Adrenal gland (tissue), 5 donors: ENCODE results near the gene NBAS.

Experiments used
- CTCF ChIP-seq, 6 experiments: fragments of 450-650 bp in 4 of 6; fragments of 200-600 bp in 2 of 6; sonication (generic) in 1 of 6; IDR thresholded peaks; 1 replicate in 5 of 6; 2 replicates in 1 of 6; pipeline versions ENCODE4 v1.5.1 to v1.8.0; 2016 to 2021; ENCODE audit warnings: antibody characterized with exemption in 6 of 6, mild to moderate bottlenecking in 2 of 6, moderate library complexity in 1 of 6
- POLR2A ChIP-seq, 2 donors: fragments of 450-650 bp; IDR thresholded peaks; one replicate each; pipeline ENCODE4 v1.6.1; 2017; ENCODE audit warnings: antibody characterized with exemption in 2 of 2, mild to moderate bottlenecking in 2 of 2, moderate library complexity in 1 of 2
- donor health status: DM: no; HTN: no; CAD: no.

DNA sequence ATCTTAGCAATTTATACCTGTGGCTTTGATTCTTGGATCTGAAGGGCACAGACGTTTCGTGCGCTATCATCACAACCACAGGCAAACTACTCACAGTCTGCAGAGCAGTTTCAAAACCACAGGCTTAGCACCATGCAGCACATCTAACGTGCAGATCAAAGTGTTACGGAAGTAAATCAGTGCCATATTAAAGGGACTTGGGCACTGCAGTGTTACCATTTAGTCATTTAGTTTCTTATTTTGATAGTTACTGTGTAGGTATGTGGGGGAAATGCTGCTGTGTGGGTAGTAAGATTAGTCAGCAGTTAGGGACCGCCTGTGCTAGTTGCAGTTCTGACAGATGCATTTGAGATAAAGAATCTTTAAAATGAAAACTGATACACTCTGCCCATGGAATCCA, 384.0 kb downstream of the NBAS start:
- TF ChIP-seq CTCF (IDR thresholded peaks at IDR 0.05) (no peak), POLR2A (IDR thresholded peaks at IDR 0.05) (no peak)
